Ishikawa (cell line): ENCODE measurements around the gene PAK5.

ENCODE experiments used
- CEBPB ChIP-seq: IDR thresholded peaks from 2 replicates; pipeline ENCODE4 v1.6.1; 2012
- RAD21 ChIP-seq: IDR thresholded peaks from 2 replicates; pipeline ENCODE4 v1.6.1; 2012; ENCODE audit warnings: low read depth
- TF ChIP-seq, protein P1 (sequence below): IDR thresholded peaks from 2 replicates; pipeline ENCODE4 v1.6.1; 2012

DNA sequence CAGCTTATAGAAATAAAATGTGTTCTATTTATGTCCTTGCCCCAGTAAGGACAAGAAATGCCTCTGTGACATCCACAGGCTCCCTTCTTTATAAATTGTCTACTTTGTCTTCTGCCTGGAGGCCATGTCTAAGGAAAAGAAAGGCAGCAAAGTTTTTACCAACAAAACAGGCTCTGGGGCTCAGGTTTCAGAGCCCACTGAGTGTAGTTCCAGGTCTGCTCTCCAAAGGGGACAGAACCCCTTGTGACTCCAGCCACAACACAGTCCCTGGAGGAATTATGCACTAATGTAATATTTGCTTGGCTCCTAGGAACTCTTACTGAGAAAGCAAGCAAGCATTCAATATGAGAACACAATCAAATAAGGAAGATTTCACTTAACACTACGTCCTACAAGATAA, 80.1 kb downstream of the PAK5 start:
- TF ChIP-seq, protein P1, sequence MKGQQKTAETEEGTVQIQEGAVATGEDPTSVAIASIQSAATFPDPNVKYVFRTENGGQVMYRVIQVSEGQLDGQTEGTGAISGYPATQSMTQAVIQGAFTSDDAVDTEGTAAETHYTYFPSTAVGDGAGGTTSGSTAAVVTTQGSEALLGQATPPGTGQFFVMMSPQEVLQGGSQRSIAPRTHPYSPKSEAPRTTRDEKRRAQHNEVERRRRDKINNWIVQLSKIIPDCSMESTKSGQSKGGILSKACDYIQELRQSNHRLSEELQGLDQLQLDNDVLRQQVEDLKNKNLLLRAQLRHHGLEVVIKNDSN, result no peak
- TF ChIP-seq CEBPB (no peak), RAD21 (no peak)
